ENCODE results near the gene MTIF3.

DNA sequence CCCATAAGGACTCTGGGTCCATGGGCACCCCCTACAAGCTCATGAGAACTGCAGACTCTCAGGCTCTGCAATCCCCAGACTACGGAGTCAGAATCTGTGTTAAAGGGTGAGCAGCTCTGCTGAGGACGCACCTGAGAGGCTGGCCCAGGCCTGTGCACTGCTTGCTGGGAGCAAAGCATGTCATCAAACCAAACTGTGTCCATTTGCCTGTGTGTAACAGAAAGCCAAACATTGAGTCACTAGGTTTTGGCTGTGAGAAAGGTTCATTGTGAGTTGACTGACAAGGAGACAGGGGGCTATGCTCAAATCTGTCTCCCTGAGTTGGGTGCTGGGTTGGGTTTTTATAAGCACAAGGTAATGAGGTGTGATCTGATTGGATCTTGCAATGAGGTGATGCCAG lies 22.1 kb upstream of the MTIF3 start:
- TF ChIP-seq, protein P1, sequence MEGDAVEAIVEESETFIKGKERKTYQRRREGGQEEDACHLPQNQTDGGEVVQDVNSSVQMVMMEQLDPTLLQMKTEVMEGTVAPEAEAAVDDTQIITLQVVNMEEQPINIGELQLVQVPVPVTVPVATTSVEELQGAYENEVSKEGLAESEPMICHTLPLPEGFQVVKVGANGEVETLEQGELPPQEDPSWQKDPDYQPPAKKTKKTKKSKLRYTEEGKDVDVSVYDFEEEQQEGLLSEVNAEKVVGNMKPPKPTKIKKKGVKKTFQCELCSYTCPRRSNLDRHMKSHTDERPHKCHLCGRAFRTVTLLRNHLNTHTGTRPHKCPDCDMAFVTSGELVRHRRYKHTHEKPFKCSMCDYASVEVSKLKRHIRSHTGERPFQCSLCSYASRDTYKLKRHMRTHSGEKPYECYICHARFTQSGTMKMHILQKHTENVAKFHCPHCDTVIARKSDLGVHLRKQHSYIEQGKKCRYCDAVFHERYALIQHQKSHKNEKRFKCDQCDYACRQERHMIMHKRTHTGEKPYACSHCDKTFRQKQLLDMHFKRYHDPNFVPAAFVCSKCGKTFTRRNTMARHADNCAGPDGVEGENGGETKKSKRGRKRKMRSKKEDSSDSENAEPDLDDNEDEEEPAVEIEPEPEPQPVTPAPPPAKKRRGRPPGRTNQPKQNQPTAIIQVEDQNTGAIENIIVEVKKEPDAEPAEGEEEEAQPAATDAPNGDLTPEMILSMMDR (IDR thresholded peaks at IDR 0.05) = no peak
- no peak for TF ChIP-seq EZH2 (IDR thresholded peaks at IDR 0.05; ENCODE audit: borderline replicate concordance, insufficient read depth, low read depth, low read length, poor library complexity, severe bottlenecking)
